Measurements from ENCODE around the gene FXN.

FXN gene

DNA sequence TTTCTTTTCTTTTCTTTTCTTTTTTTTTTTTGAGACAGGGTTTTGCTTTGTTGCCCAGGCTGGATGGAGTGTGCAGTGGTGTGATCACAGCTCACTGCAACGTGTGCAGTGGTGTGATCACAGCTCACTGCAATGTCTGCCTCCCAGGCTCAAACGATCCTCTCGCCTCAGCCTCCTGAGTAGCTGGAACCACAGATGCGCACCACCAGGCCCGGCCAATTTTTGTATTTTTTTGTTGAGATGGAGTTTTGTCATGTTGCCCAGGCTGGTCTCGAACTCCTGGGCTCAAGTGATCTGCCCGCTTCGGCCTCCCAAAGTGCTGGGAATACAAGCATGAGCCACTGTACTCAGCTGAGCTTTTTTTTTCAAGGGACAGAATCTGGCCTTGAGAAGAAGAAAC, 101.8 kb downstream of the FXN start:
- no peak for DNase-seq (ENCODE audit: low read depth in 1 of 2, low spot score in 1 of 2)

DNA sequence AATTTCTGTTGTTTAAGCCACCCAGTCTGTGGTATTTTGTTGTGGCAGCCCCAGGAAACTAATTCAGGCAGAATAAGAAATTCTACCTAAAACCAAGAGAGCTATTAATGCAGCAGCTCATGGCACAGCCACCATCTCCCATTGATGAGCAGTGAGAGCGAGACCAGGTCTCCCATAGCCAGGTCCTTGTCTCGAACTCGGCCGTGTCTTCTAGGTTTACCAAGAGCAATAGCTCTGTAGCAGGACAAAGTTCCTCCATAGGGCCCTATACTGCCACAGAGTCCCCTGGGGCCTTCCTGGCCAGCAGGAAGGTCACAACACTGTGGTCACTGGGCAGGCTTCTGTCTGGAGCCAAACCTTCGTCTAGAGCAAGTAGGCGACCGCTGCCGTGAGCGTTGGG, 104.0 kb downstream of the FXN start:
- no peak for DNase-seq (ENCODE audit: low read depth in 1 of 2, low spot score in 1 of 2)

DNA sequence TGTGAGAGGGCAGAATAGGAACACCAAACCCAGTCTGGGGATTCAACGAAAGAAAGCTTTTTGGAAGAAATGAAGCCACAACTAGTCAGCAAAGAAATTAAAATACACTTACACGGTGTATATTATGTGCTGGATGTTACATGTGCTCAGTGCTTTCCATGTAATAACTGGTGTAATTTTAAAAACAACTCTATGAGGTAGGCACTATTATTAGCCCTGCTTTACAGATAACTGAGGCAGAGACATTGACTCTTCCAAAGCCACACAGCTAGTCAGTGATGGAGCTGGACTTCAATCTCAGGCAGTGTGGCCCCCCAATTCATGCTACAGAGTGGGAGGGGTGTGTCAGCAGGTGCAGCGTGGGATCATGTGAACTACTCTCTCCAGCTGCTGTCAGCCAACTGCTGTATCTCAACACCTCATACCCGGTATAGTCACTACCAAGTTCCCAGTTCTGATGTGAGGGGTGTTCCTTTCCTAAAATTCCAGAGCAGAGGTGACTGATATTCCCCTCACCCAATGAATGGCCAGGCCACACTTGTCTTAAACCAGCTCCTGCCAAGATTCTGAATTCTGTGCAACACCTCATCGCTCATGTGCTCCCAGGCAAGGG, 104.7 kb downstream of the FXN start:
- no peak for DNase-seq (ENCODE audit: low read depth in 1 of 2, low spot score in 1 of 2)

DNA sequence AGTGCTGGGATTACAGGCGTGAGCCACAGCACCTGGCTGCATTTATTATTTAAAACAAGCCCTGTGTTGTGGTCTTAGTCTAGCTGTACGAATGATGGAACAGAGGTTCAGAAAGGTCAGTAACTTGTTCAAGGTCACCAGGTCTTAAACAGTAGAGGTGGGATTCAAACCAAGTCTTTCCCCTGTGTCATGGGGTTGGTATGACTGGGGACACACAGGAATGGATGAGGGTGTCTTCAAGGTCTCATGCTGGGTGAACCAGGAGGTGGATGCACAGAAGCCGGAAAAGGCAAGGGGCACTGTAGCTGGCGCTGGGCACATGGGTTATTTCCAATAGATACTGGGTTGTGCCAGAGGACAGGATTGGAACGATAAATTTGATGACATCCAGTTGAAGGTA, 106.3 kb downstream of the FXN start:
- DNase-seq (ENCODE audit: low read depth in 1 of 2, low spot score in 1 of 2): no peak

DNA sequence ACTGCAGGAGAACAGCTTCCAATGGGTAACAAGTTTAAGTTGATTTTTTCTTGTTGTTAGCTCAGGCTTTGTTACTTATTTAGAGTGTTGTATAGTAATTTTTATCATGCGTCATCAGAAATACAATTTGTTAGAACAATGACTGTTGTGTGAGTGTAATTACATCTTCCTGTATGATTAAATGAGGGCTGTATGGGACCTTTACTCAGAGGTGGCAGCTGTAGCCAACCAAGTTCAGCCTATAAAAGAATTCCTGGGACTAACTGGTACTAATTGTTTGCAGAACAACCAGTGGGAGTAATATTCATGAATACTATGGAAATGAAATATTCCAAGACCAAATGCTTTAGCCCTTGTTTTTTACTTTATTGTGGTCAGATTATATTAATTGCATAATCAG, 107.7 kb downstream of the FXN start:
- no peak for DNase-seq (ENCODE audit: low read depth in 1 of 2, low spot score in 1 of 2)

DNA sequence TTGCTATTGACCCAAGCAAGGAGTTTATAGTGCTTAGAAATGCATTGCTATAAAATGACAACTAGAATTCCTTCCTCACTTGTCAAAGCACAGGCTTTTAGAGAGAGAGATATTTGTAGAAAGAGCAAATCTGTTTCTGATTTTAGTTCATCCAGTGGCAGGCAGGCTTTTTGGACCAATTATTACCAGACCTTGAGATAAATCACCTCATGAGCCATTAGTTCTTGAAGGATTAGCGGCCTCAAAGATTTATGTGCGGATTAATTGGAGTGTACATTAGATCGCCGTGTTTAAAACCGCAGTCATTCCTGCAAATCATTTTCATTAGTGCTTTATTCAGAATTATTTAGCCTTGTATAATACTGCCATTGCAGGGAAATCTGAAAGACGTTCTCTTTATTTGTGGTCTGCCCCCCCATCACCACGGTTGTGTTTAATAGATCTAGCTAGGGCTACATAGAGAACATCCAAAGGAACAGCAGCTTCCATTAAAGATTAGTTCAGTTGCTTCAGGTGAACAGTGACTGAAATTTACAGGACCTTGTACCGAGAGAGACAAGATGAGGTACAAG, 109.7 kb downstream of the FXN start:
- DNase-seq (ENCODE audit: low read depth in 1 of 2, low spot score in 1 of 2): no peak

DNA sequence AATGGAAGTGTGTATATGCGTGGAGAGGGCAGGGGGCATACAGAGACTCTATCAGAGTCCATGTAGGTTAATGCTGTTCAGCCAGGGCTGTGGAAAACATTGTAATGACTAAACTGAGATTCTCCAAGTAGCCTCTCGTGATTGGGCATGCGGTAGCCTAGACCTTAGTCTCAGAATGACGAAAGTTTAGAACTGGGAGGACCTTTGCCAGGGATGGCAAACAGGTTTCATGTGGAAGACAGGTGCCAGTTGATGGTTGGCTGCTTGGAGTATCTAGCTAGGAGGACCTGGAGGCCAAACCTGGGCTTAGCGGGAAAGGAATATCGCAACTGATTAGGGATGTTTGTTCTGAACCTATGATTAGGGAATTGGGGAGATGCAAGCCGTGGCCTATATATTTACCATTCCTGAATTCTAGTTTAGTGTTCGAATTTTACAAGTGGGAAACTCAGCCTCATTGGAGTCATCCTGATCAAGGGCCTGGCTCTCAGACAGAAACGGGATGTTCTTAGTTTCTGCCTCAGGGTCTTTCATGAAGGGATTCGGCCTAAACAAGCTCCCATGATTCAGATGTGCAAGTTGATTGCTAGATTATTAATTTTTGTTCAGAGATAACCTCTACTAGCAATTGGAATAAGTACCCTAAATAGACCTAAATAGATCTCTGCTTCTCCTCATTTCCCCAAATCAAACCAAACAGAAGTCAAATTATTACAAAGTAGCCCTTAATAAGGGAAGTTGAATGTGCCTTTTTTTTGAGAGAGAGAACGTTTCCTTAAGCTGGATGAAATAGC, 111.7 kb downstream of the FXN start:
- no peak for DNase-seq (ENCODE audit: low read depth in 1 of 2, low spot score in 1 of 2)

DNA sequence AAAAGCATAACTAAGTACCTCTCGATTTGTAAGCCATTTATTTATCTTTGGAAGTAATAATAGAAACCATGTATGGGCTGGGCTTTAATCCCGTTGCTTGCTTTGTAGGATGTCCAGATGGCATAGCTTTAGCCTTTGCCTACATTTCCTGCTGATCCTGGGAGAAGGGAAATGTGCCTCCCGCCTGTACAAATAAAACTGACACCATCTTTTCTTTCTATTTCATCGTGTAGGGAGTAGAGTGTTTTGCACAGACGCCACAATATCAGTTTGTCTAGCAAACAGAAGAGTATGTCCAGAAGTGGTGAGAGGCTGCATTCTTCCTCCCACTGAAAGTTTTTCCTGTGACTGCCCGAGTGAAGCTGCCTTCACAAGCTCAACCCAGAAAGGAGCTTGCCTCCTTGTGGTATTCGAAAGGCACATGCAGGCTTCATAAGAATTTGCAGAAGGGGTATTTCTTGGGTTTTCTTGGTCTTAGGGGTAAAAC, 113.8 kb downstream of the FXN start:
- no peak for DNase-seq (ENCODE audit: low read depth in 1 of 2, low spot score in 1 of 2)

Data from stimulated activated CD4-positive, alpha-beta T cell treated with anti-CD3 and anti-CD28 coated beads, Interleukin-15, amount 100 ng/mL, for 1 hour (primary cell).